ENCODE results near the gene MYO5B.
A peak's percentile ranks its signal among the peaks of the same experiment; 100 is the strongest.
"Not testable (repeated sequence)": the region's sequence is repeated elsewhere in the genome, so short reads cannot be mapped to it uniquely, and the experiment has no call there.

The MYO5B gene

DNA sequence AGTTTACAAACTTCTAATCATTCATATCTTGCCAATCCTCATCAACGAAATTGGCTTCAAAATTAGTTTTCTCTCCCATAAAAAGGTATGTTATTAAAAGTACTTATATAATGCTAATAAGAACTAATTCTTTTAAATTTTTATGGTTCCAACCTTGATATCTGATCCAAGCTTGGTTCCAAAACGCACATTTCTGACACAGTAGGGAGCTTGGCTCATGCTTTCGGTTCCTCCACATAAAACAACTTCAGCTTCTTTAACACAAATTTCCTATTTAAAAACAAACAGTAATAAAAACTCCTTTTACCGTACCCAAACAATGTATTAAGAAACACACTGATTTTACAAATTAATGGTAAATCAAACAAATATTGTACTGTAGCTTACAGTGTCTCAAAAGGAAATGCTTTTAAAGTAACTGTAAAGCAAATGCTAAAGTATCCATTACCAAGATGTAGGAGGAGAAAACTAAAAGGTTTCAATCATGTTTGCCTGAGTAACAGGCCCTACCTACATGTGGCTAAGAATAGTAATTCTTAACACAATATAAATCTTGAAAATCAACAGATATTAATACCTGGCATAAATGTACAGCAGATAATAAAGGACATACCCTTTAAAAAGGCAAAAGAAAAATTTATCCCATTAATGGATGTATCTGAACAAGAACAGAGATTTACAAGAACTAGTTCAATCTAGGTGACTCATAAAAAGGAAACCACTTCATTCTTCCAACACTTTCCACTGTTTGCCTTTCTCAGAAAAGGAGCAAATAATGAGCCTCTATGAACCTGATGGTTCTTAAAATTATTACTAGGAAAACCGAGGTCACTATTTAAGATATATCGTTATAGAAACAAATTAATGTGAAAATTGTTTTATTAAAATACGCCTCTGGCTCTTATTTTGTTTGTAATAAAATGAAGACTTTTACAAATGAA is 399.1 kb downstream of the MYO5B start:
- peak; percentile 34 for DNase-seq (ENCODE audit: low read depth)

DNA sequence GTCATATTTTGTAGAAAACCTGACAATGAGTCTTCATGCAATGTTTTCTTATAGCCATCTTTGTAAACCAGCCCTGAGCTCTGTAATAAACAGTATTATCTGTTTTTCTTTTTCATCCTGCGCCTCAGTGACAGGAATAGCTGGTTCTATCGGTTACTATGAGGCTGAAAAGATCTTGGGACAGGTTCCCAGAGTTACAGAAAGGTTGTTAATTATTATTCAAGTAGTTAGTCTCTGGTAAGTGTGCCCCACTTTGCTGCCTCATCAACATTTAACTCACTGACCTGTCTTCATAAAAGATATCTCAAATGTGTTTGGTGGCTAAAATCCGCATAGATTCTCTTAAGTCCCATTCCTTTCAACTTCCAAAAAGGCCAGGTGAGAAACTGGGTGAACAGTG is 400.2 kb downstream of the MYO5B start:
- no peak for DNase-seq (ENCODE audit: low read depth)

- not testable (repeated sequence) for DNase-seq (ENCODE audit: low read depth)
Observed at GRCh38 chr18:49789560-49790134, 405.3 kb downstream of the MYO5B start.

DNA sequence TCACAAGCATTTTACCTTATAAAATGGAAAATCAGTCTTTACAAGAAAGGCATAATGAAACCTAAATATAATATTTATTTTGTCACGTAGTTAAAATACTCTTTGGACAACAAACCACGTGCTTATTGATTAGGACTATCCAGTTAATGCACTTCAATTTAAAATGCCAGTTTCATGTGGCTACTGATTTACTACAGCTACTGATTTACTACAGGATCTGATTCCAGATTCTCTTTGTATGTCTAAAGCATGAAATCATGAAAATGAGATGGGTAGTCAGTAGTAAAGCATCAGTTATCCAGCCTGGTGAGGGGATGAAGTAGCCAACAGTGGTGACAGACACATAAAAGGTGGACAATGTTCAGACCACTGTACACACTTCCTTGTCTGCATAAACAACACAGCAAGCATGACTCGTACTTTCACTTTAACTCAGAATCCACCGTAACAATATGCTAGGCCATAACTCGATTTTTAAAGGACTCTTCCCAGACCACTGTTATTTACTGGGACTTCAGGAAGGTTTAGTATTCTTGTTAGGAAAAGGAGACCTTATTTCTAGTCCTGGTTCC is 406.5 kb downstream of the MYO5B start:
- DNase-seq (ENCODE audit: low read depth) = peak; percentile 35

DNA sequence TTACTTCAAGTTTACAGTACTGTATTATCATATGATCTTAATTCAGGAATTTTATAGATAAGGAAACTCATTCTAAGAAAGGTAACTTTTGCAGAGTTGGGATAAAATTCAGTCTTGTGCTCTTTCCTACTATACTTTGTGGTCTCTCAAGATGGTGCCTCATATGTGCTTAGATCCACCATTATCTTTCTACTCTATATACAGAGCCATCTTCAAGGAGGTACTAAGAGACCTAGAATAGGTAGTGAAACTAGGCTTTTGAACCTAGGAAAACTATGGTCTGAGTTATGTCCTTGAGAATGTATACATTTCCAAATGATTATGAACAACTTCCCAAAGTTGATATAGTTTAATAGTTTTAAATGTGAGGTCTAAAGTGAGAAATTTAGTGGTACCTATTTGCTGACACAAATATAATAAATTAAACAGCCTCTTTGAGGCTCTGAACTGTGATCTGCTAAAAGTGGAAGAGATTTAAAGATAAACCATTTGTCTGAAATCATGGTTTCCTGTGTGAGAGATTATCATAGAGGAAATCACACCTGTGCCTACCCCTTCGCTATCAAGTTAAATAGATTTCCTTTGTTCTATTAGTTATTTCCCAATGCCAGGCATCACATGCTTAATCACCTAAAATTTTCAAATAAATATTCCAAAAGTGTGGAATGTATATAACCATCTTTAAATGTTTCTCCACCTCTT is 408.8 kb downstream of the MYO5B start:
- no peak for DNase-seq (ENCODE audit: low read depth)

DNA sequence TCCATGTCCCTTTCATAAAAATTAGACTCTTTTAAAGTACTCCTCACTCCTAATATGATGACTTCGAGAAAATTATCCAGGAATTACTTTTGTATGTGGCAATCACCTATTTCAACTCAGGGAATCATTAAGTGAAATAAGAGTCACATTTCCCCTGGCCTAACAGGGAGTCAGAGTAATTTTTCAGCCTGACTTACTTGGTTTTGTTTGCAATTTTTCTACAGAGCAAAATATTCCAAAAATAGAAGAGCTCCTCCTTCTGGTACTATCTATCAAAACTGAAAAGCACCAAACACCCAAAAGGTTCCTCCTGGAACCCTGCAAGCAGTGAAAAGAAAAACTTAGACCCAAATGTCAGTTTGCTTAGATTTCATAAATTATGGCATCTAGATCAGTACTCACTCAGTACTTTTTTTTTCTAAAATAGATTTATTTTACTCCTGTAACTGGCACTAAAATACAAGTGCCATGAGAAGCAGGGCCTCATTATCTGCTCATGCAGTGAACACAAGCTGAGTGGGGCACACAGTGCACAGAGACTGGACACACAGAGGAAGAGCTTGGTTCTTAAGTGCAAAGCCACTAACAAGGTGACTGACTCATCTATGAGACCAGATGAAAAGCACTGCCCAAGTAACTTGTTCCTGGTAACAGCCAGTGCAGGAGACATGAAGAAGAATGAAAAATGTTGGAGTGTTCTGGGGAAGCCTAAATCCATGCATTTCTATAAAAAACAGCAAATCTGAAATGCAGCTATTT is 410.3 kb downstream of the MYO5B start:
- DNase-seq (ENCODE audit: low read depth) = no peak

GRCh38 chr18:49783631-49784030 is 411.3 kb downstream of the MYO5B start:
- not testable (repeated sequence) for DNase-seq (ENCODE audit: low read depth)

DNA sequence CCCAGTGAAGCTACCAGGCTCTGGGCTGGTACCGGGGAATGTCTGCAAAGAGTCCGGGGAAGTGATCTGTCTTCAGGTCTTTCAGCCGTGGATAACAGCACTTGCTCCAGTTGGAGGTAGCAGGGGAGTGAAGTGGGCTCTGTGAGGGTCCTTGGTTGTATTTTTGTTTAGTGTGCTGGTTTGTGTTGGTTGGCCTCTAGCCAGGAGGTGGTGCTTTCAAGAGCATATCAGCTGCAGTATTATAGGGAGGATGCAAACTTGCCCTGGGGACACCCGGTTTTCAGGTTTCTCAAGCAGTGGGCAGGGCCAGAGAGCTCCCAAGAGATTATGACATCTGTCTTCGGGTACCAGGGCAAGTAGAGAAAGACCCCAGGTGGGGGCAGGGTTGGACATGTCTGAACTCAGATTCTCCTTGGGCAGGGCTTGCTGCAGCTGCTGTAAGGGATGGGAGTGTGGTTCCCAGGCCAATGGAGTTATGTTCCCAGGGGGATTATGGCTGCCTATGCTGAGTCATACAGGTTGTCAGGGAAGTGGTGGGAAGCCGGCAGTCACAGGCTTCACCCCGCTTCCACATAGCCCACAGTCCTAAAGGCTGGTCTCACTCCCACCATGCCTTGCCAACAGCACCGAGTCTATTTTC is 416.0 kb downstream of the MYO5B start:
- DNase-seq (ENCODE audit: low read depth) = no peak

Data from ELR (cell line).